ENCODE data around the gene RBFOX2.

GRCh38 chr22:35977136-35977535 lies 51.5 kb downstream of the RBFOX2 start:
- no peak for TF ChIP-seq CTCF (IDR thresholded peaks at IDR 0.05)
- TF ChIP-seq TCF7L2 (IDR thresholded peaks at IDR 0.05; ENCODE audit: low read depth, low read length) = no peak
- TF ChIP-seq POLR2AphosphoS5 (IDR thresholded peaks at IDR 0.05; ENCODE audit: low read depth, low read length) = no peak

Measured in Panc1 (cell line).